ENCODE data around the gene NEK7.
"Not testable (repeated sequence)": the region's sequence is repeated elsewhere in the genome, so short reads cannot be mapped to it uniquely, and the experiment has no call there.

Gene NEK7

GRCh38 chr1:198214924-198215323 lies 58.1 kb downstream of the NEK7 start:
- Histone ChIP-seq H3K9me3 (ENCODE audit: low read length) (no peaks in the 10 kb centered on the region), H3K4me1 (ENCODE audit: insufficient read depth, low read length) (no peaks in the 10 kb centered on the region)

GRCh38 chr1:198220428-198220827 lies 63.6 kb downstream of the NEK7 start:
- Histone ChIP-seq H3K4me1 (ENCODE audit: insufficient read depth, low read length) (no peaks in the 10 kb centered on the region), H3K4me3 (ENCODE audit: low read depth in 1 of 2, low read length in 2 of 2) (no peak overlapping the region), H3K9ac (ENCODE audit: low read length) (no peak overlapping the region), H3K27me3 (ENCODE audit: control insufficient read depth in 1 of 2, insufficient read depth in 2 of 2, low read length in 2 of 2) (no peaks in the 10 kb centered on the region), H3K27ac (ENCODE audit: low read depth, low read length) (no peak overlapping the region), H3K36me3 (ENCODE audit: insufficient read depth, low read length) (no peaks in the 10 kb centered on the region), H3K9me3 (ENCODE audit: low read length) (no peaks in the 10 kb centered on the region)

More at GRCh38 chr1:198214924-198215323, 58.1 kb downstream of the NEK7 start:
- H3K27me3 ChIP-seq (ENCODE audit: control insufficient read depth in 1 of 2, insufficient read depth in 2 of 2, low read length in 2 of 2), result no peaks in the 10 kb centered on the region
- no peak overlapping the region for H3K27ac ChIP-seq (ENCODE audit: low read depth, low read length)
- no peak overlapping the region for H3K9ac ChIP-seq (ENCODE audit: low read length)
- no peak overlapping the region for H3K4me3 ChIP-seq (ENCODE audit: low read depth in 1 of 2, low read length in 2 of 2)
- peaks cover 6% of the 10 kb centered on the region for H3K36me3 ChIP-seq (ENCODE audit: insufficient read depth, low read length)

GRCh38 chr1:198227010-198227409 lies 70.2 kb downstream of the NEK7 start:
- H3K4me3 ChIP-seq (ENCODE audit: low read depth in 1 of 2, low read length in 2 of 2); H3K27me3 ChIP-seq (ENCODE audit: control insufficient read depth in 1 of 2, insufficient read depth in 2 of 2, low read length in 2 of 2); H3K9me3 ChIP-seq (ENCODE audit: low read length); H3K27ac ChIP-seq (ENCODE audit: low read depth, low read length); H3K4me1 ChIP-seq (ENCODE audit: insufficient read depth, low read length); H3K36me3 ChIP-seq (ENCODE audit: insufficient read depth, low read length); H3K9ac ChIP-seq (ENCODE audit: low read length): not testable (repeated sequence)

- not testable (repeated sequence) for H3K4me1 ChIP-seq (ENCODE audit: insufficient read depth, low read length); H3K9ac ChIP-seq (ENCODE audit: low read length); H3K36me3 ChIP-seq (ENCODE audit: insufficient read depth, low read length); H3K4me3 ChIP-seq (ENCODE audit: low read depth in 1 of 2, low read length in 2 of 2); H3K27me3 ChIP-seq (ENCODE audit: control insufficient read depth in 1 of 2, insufficient read depth in 2 of 2, low read length in 2 of 2); H3K27ac ChIP-seq (ENCODE audit: low read depth, low read length); H3K9me3 ChIP-seq (ENCODE audit: low read length)
Measured at GRCh38 chr1:198227454-198227853, 70.7 kb downstream of the NEK7 start.

GRCh38 chr1:198228925-198229324 lies 72.1 kb downstream of the NEK7 start:
- no peak overlapping the region for H3K4me3 ChIP-seq (ENCODE audit: low read depth in 1 of 2, low read length in 2 of 2)
- no peaks in the 10 kb centered on the region for H3K36me3 ChIP-seq (ENCODE audit: insufficient read depth, low read length)
- no peaks in the 10 kb centered on the region for H3K9me3 ChIP-seq (ENCODE audit: low read length)
- no peak overlapping the region for H3K27ac ChIP-seq (ENCODE audit: low read depth, low read length)
- no peak overlapping the region for H3K9ac ChIP-seq (ENCODE audit: low read length)
- H3K27me3 ChIP-seq (ENCODE audit: control insufficient read depth in 1 of 2, insufficient read depth in 2 of 2, low read length in 2 of 2), result no peaks in the 10 kb centered on the region
- H3K4me1 ChIP-seq (ENCODE audit: insufficient read depth, low read length), result peaks cover 8% of the 10 kb centered on the region

GRCh38 chr1:198231779-198232178 lies 75.0 kb downstream of the NEK7 start:
- Histone ChIP-seq H3K4me1 (ENCODE audit: insufficient read depth, low read length) (peaks cover 15% of the 10 kb centered on the region), H3K4me3 (ENCODE audit: low read depth in 1 of 2, low read length in 2 of 2) (no peak overlapping the region), H3K27ac (ENCODE audit: low read depth, low read length) (no peak overlapping the region), H3K36me3 (ENCODE audit: insufficient read depth, low read length) (no peaks in the 10 kb centered on the region), H3K9me3 (ENCODE audit: low read length) (no peaks in the 10 kb centered on the region), H3K9ac (ENCODE audit: low read length) (no peak overlapping the region), H3K27me3 (ENCODE audit: control insufficient read depth in 1 of 2, insufficient read depth in 2 of 2, low read length in 2 of 2) (no peaks in the 10 kb centered on the region)

GRCh38 chr1:198232378-198232777 lies 75.6 kb downstream of the NEK7 start:
- Histone ChIP-seq H3K36me3 (ENCODE audit: insufficient read depth, low read length) (no peaks in the 10 kb centered on the region), H3K9ac (ENCODE audit: low read length) (no peak overlapping the region), H3K4me3 (ENCODE audit: low read depth in 1 of 2, low read length in 2 of 2) (no peak overlapping the region), H3K4me1 (ENCODE audit: insufficient read depth, low read length) (peaks cover 15% of the 10 kb centered on the region), H3K27me3 (ENCODE audit: control insufficient read depth in 1 of 2, insufficient read depth in 2 of 2, low read length in 2 of 2) (no peaks in the 10 kb centered on the region), H3K27ac (ENCODE audit: low read depth, low read length) (no peak overlapping the region), H3K9me3 (ENCODE audit: low read length) (no peaks in the 10 kb centered on the region)

GRCh38 chr1:198232940-198233675 lies 76.3 kb downstream of the NEK7 start:
- H3K27me3 ChIP-seq (ENCODE audit: control insufficient read depth in 1 of 2, insufficient read depth in 2 of 2, low read length in 2 of 2), result no peaks in the 10 kb centered on the region

GRCh38 chr1:198234520-198235251 lies 77.9 kb downstream of the NEK7 start:
- Histone ChIP-seq H3K9me3 (ENCODE audit: low read length) (no peaks in the 10 kb centered on the region), H3K27me3 (ENCODE audit: control insufficient read depth in 1 of 2, insufficient read depth in 2 of 2, low read length in 2 of 2) (no peaks in the 10 kb centered on the region), H3K36me3 (ENCODE audit: insufficient read depth, low read length) (no peaks in the 10 kb centered on the region), H3K27ac (ENCODE audit: low read depth, low read length) (no peak overlapping the region), H3K9ac (ENCODE audit: low read length) (no peak overlapping the region), H3K4me3 (ENCODE audit: low read depth in 1 of 2, low read length in 2 of 2) (no peak overlapping the region), H3K4me1 (ENCODE audit: insufficient read depth, low read length) (peaks cover 15% of the 10 kb centered on the region)

More at GRCh38 chr1:198232940-198233675, 76.3 kb downstream of the NEK7 start:
- H3K9me3 ChIP-seq (ENCODE audit: low read length), result no peaks in the 10 kb centered on the region
- no peak overlapping the region for H3K4me3 ChIP-seq (ENCODE audit: low read depth in 1 of 2, low read length in 2 of 2)
- H3K4me1 ChIP-seq (ENCODE audit: insufficient read depth, low read length), result peaks cover 15% of the 10 kb centered on the region
- no peak overlapping the region for H3K9ac ChIP-seq (ENCODE audit: low read length)
- no peaks in the 10 kb centered on the region for H3K36me3 ChIP-seq (ENCODE audit: insufficient read depth, low read length)
- no peak overlapping the region for H3K27ac ChIP-seq (ENCODE audit: low read depth, low read length)

GRCh38 chr1:198238121-198238520 lies 81.3 kb downstream of the NEK7 start:
- Histone ChIP-seq H3K9ac (ENCODE audit: low read length) (no peak overlapping the region), H3K27ac (ENCODE audit: low read depth, low read length) (no peak overlapping the region), H3K9me3 (ENCODE audit: low read length) (no peaks in the 10 kb centered on the region), H3K27me3 (ENCODE audit: control insufficient read depth in 1 of 2, insufficient read depth in 2 of 2, low read length in 2 of 2) (no peaks in the 10 kb centered on the region), H3K4me1 (ENCODE audit: insufficient read depth, low read length) (peaks cover 15% of the 10 kb centered on the region), H3K4me3 (ENCODE audit: low read depth in 1 of 2, low read length in 2 of 2) (no peak overlapping the region), H3K36me3 (ENCODE audit: insufficient read depth, low read length) (no peaks in the 10 kb centered on the region)

GRCh38 chr1:198241553-198241952 lies 84.8 kb downstream of the NEK7 start:
- Histone ChIP-seq H3K4me1 (ENCODE audit: insufficient read depth, low read length) (no peaks in the 10 kb centered on the region), H3K9me3 (ENCODE audit: low read length) (no peaks in the 10 kb centered on the region), H3K36me3 (ENCODE audit: insufficient read depth, low read length) (no peaks in the 10 kb centered on the region), H3K9ac (ENCODE audit: low read length) (no peak overlapping the region), H3K27me3 (ENCODE audit: control insufficient read depth in 1 of 2, insufficient read depth in 2 of 2, low read length in 2 of 2) (no peaks in the 10 kb centered on the region), H3K4me3 (ENCODE audit: low read depth in 1 of 2, low read length in 2 of 2) (no peak overlapping the region), H3K27ac (ENCODE audit: low read depth, low read length) (no peak overlapping the region)

GRCh38 chr1:198244772-198245171 lies 88.0 kb downstream of the NEK7 start:
- no peak overlapping the region for H3K27ac ChIP-seq (ENCODE audit: low read depth, low read length)
- H3K36me3 ChIP-seq (ENCODE audit: insufficient read depth, low read length), result no peaks in the 10 kb centered on the region

More at GRCh38 chr1:198244772-198245171, 88.0 kb downstream of the NEK7 start:
- H3K4me1 ChIP-seq (ENCODE audit: insufficient read depth, low read length), result no peaks in the 10 kb centered on the region
- H3K9ac ChIP-seq (ENCODE audit: low read length), result no peak overlapping the region
- no peaks in the 10 kb centered on the region for H3K27me3 ChIP-seq (ENCODE audit: control insufficient read depth in 1 of 2, insufficient read depth in 2 of 2, low read length in 2 of 2)
- H3K4me3 ChIP-seq (ENCODE audit: low read depth in 1 of 2, low read length in 2 of 2), result no peak overlapping the region
- no peaks in the 10 kb centered on the region for H3K9me3 ChIP-seq (ENCODE audit: low read length)
